Astrocyte (in vitro differentiated cells and primary cell): ENCODE results near the gene CDK14. TPM values are rescaled to one million over a fixed set of nuclear protein-coding genes. Genes with fewer than 3 reads are reported as not detected.

Experiments used
- DNase-seq: peaks from one replicate; pipeline ENCODE4 v3.0.0-alpha.2; 2010; ENCODE audit warnings: low read depth
- FAIRE-seq: peaks from 2 replicates; lab custom pipeline; 2011; peaks lifted over from hg19 to GRCh38; lab: Jason Lieb, UNC
- H2AFZ ChIP-seq: 2 replicates; pipeline ENCODE4 v1.6.0; 2012; ENCODE audit warnings: low read depth, low read length, inconsistent platforms
- H3K27ac ChIP-seq: 2 replicates; pipeline ENCODE4 v1.5.1; 2011; ENCODE audit warnings: low read depth, low read length, inconsistent platforms
- H3K27me3 ChIP-seq: 2 replicates; pipeline ENCODE4 v1.6.0; 2011; ENCODE audit warnings: low read length, inconsistent platforms; ENCODE audit not compliant: insufficient read depth
- H3K36me3 ChIP-seq: 2 replicates; pipeline ENCODE4 v1.5.1; 2011; ENCODE audit warnings: low read length, inconsistent platforms; ENCODE audit not compliant: insufficient read depth
- H3K4me1 ChIP-seq: 2 replicates; pipeline ENCODE4 v1.5.1; 2011; ENCODE audit warnings: low read length, inconsistent platforms; ENCODE audit not compliant: insufficient read depth
- H3K4me2 ChIP-seq: 2 replicates; pipeline ENCODE4 v1.6.0; 2012; ENCODE audit warnings: low read length, inconsistent platforms
- H3K4me3 ChIP-seq: 2 replicates; pipeline ENCODE4 v1.5.1; 2011; ENCODE audit warnings: low read depth, mild to moderate bottlenecking, low read length, inconsistent platforms; ENCODE audit not compliant: insufficient read depth
- H3K79me2 ChIP-seq: 2 replicates; pipeline ENCODE4 v1.6.0; 2012; ENCODE audit warnings: mild to moderate bottlenecking, low read length, inconsistent platforms; ENCODE audit not compliant: insufficient read depth
- H3K9ac ChIP-seq: 2 replicates; pipeline ENCODE4 v1.6.0; 2012; ENCODE audit warnings: mild to moderate bottlenecking, low read length, inconsistent platforms
- H3K9me3 ChIP-seq: 2 replicates; pipeline ENCODE4 v1.5.1; 2012; ENCODE audit warnings: low read depth, mild to moderate bottlenecking, low read length, inconsistent platforms; ENCODE audit not compliant: insufficient read depth
- H4K20me1 ChIP-seq: 2 replicates; pipeline ENCODE4 v1.6.0; 2012; ENCODE audit warnings: low read length, inconsistent platforms; ENCODE audit not compliant: insufficient read depth
- H3K27ac Mint-ChIP-seq: one replicate; pipeline ENCODE4 v1.8.0; 2021; ENCODE audit warnings: mild to moderate bottlenecking, mixed read lengths; ENCODE audit not compliant: unreplicated experiment
- H3K27me3 Mint-ChIP-seq: one replicate; pipeline ENCODE4 v1.8.0; 2021; ENCODE audit warnings: low read depth, mixed read lengths; ENCODE audit not compliant: unreplicated experiment
- H3K36me3 Mint-ChIP-seq: one replicate; pipeline ENCODE4 v1.8.0; 2021; ENCODE audit warnings: low read depth, mixed read lengths; ENCODE audit not compliant: unreplicated experiment
- H3K4me1 Mint-ChIP-seq: one replicate; pipeline ENCODE4 v1.8.0; 2021; ENCODE audit warnings: low read depth, mixed read lengths; ENCODE audit not compliant: unreplicated experiment
- H3K4me3 Mint-ChIP-seq: one replicate; pipeline ENCODE4 v1.8.0; 2021; ENCODE audit warnings: mild to moderate bottlenecking, moderate library complexity, mixed read lengths; ENCODE audit not compliant: unreplicated experiment
- H3K9me3 Mint-ChIP-seq: one replicate; pipeline ENCODE4 v1.8.0; 2021; ENCODE audit warnings: mild to moderate bottlenecking, mixed read lengths; ENCODE audit not compliant: unreplicated experiment
- EZH2 ChIP-seq: IDR thresholded peaks from 2 replicates; pipeline ENCODE4 v1.6.1; 2012; ENCODE audit warnings: mild to moderate bottlenecking, low read length, inconsistent platforms; ENCODE audit not compliant: insufficient read depth
- total RNA-seq: library from RNA; stranded (reverse); gene quantifications from 2 replicates; pipeline ENCODE4 v1.2.1, GENCODE V29; 2021
- TF ChIP-seq, protein P1 (sequence below): IDR thresholded peaks from 2 replicates; pipeline ENCODE4 v1.5.1; 2011; ENCODE audit warnings: low read depth, mild to moderate bottlenecking, inconsistent platforms, low read length, moderate library complexity; ENCODE audit not compliant: insufficient read depth

CDK14 gene
- total RNA-seq, 1 donor from 2014 or later = 30.2 TPM

DNA sequence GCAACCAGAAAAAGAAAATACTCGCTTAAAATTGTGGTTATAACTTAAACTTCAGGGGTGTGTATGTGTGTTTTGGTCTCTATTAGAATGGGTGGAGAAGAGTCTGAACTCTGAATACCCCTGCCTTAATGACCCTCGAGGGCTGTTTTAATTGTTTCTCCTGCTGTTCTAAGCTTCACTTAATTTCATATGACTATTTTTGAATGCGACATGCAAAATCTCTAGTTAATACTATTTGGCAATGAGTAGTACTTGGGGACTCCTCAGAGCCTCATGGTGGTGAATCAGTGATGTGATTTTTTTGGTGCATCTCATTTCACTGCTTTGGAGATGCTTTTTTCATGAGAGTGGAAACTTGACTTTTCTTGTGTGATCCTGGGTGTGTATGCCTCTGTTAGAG lies 178.6 kb downstream of the CDK14 start:
- TF ChIP-seq, protein P1, sequence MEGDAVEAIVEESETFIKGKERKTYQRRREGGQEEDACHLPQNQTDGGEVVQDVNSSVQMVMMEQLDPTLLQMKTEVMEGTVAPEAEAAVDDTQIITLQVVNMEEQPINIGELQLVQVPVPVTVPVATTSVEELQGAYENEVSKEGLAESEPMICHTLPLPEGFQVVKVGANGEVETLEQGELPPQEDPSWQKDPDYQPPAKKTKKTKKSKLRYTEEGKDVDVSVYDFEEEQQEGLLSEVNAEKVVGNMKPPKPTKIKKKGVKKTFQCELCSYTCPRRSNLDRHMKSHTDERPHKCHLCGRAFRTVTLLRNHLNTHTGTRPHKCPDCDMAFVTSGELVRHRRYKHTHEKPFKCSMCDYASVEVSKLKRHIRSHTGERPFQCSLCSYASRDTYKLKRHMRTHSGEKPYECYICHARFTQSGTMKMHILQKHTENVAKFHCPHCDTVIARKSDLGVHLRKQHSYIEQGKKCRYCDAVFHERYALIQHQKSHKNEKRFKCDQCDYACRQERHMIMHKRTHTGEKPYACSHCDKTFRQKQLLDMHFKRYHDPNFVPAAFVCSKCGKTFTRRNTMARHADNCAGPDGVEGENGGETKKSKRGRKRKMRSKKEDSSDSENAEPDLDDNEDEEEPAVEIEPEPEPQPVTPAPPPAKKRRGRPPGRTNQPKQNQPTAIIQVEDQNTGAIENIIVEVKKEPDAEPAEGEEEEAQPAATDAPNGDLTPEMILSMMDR = no peak
- TF ChIP-seq EZH2 = no peak
- no peak for FAIRE-seq

DNA sequence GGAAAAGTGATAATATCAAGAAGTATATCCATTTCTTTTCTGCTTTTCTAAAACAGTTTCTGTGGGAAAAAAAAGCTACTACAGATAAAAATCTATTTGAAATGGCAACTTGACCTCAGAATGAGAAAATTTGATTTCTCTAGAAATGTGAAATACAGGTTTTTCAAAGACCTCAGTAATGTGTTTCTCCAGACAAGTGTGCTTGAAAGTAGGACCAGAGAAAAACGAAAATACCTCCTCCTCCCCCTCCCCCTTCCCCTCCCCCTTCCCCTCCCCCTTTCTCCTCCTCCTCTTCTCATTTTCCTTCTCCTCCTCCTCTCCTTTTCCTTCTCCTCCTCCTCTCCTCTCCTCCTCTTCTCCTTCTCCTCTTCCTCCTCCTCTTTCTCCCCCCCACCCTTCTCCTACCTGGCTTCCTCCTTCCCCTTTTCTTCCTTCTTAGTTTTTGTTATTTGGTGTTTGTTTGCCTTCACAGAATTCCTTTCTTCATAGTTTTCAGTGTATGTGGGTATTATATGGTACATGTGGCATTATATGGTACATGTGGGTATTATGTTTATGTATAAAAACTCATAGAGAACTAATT lies 179.4 kb downstream of the CDK14 start:
- no peaks in the 10 kb centered on the region for H3K9me3 ChIP-seq
- H3K79me2 ChIP-seq = peaks cover 3% of the 10 kb centered on the region
- H2AFZ ChIP-seq = no peak overlapping the region
- no peak overlapping the region for H3K27ac ChIP-seq
- DNase-seq (no peak), FAIRE-seq (no peak)
- Mint-ChIP-seq H3K27ac (no peak overlapping the region), H3K36me3 (peaks cover 10% of the 10 kb centered on the region), H3K9me3 (peaks cover 4% of the 10 kb centered on the region), H3K27me3 (no peaks in the 10 kb centered on the region), H3K4me3 (no peak overlapping the region), H3K4me1 (peaks cover 10% of the 10 kb centered on the region)
- TF ChIP-seq, protein P1 = no peak
- no peak for TF ChIP-seq EZH2
- no peaks in the 10 kb centered on the region for H3K36me3 ChIP-seq
- H3K4me2 ChIP-seq = no peak overlapping the region
- no peaks in the 10 kb centered on the region for H3K4me1 ChIP-seq
- no peaks in the 10 kb centered on the region for H3K27me3 ChIP-seq
- peaks cover 11% of the 10 kb centered on the region for H4K20me1 ChIP-seq
- H3K4me3 ChIP-seq = no peak overlapping the region
- H3K9ac ChIP-seq = no peak overlapping the region

More for the DNA sequence above, 178.6 kb downstream of the CDK14 start:
- no peaks in the 10 kb centered on the region for H3K27me3 ChIP-seq
- H3K4me1 Mint-ChIP-seq = peaks cover 10% of the 10 kb centered on the region
- no peaks in the 10 kb centered on the region for H3K79me2 ChIP-seq
- no peak overlapping the region for H3K4me3 ChIP-seq
- no peaks in the 10 kb centered on the region for H3K9me3 ChIP-seq
- H3K27ac ChIP-seq = no peak overlapping the region
- H3K4me2 ChIP-seq = no peak overlapping the region
- H3K36me3 ChIP-seq = no peaks in the 10 kb centered on the region
- H3K4me3 Mint-ChIP-seq = no peak overlapping the region
- no peak overlapping the region for H2AFZ ChIP-seq
- H3K36me3 Mint-ChIP-seq = peaks cover 10% of the 10 kb centered on the region
- H4K20me1 ChIP-seq = peaks cover 11% of the 10 kb centered on the region
- H3K9ac ChIP-seq = no peak overlapping the region
- peaks cover 4% of the 10 kb centered on the region for H3K9me3 Mint-ChIP-seq
- DNase-seq = no peak
- no peak overlapping the region for H3K27ac Mint-ChIP-seq
- H3K27me3 Mint-ChIP-seq = no peaks in the 10 kb centered on the region
- H3K4me1 ChIP-seq = no peaks in the 10 kb centered on the region

DNA sequence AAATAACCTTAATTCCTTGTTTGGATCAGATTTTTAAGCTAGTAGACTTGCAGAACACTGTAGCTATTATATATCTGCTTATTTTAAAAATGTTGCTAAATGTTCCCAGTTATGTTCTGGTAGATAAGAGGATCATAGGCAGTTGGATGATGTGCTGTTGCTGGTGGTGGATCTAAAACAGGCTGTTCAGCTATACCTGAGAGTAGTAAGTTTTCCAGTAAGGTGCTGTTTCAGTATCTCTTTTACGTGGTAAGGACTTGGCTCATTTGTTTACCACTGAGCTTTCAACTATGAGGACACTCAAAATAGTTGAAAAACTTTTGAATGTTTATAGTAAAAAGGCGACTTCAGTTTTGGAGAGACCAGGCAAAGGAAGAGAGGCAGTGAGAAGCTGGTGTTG lies 180.9 kb downstream of the CDK14 start:
- Histone ChIP-seq H3K9ac (no peak overlapping the region), H3K4me2 (no peak overlapping the region), H3K27me3 (no peaks in the 10 kb centered on the region), H3K4me3 (no peak overlapping the region), H4K20me1 (peaks cover 11% of the 10 kb centered on the region), H3K27ac (no peak overlapping the region), H3K9me3 (no peaks in the 10 kb centered on the region), H3K36me3 (no peaks in the 10 kb centered on the region), H2AFZ (no peak overlapping the region), H3K4me1 (no peaks in the 10 kb centered on the region), H3K79me2 (peaks cover 3% of the 10 kb centered on the region)
- H3K9me3 Mint-ChIP-seq = no peaks in the 10 kb centered on the region
- H3K4me1 Mint-ChIP-seq = no peaks in the 10 kb centered on the region
- no peak overlapping the region for H3K4me3 Mint-ChIP-seq
- H3K27me3 Mint-ChIP-seq = no peaks in the 10 kb centered on the region
- TF ChIP-seq, protein P1 = no peak
- TF ChIP-seq EZH2 = no peak
- H3K27ac Mint-ChIP-seq = no peak overlapping the region
- DNase-seq = no peak
- peaks cover 1% of the 10 kb centered on the region for H3K36me3 Mint-ChIP-seq
- no peak for FAIRE-seq
